Hepatocyte (in vitro differentiated cells): ENCODE data around the gene GALC.

Experiments
- EZH2 ChIP-seq: fragments of 200-600 bp; sonication (generic); IDR thresholded peaks from 2 replicates; pipeline ENCODE4 v1.6.1; 2016; ENCODE audit warnings: antibody characterized with exemption, mild to moderate bottlenecking, borderline replicate concordance
- EZH2phosphoT487 ChIP-seq: fragments of 200-600 bp; sonication (generic); IDR thresholded peaks from one replicate; pipeline ENCODE4 v1.6.1; 2018; ENCODE audit warnings: antibody characterized with exemption, mild to moderate bottlenecking, low read depth, moderate library complexity; ENCODE audit not compliant: unreplicated experiment, severe bottlenecking
- TF ChIP-seq, protein P1 (sequence below): fragments of 200-600 bp; sonication (generic); IDR thresholded peaks from 2 replicates; pipeline ENCODE4 v1.5.1; 2016; ENCODE audit warnings: antibody characterized with exemption, mild to moderate bottlenecking; ENCODE audit not compliant: poor library complexity

DNA sequence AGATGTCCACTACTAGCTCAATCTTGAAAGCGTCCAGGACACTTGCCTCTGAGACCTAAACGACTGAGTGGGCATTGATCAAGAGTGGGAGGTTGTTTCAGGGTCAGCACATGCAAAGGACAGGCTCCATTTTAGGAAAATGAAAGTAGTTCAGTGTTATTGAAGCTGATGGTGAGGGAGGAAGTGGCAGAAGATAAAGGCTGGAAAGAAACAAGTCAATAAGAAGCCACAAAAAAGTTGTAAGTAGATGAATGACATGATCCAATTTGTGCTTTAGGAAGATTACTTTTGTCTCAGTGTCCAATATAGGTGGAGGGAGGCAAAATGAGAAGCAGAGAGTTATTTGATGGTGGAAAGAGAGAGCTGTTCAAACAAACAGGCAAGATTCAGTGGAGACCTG lies 33.9 kb upstream of the GALC start:
- TF ChIP-seq, protein P1, sequence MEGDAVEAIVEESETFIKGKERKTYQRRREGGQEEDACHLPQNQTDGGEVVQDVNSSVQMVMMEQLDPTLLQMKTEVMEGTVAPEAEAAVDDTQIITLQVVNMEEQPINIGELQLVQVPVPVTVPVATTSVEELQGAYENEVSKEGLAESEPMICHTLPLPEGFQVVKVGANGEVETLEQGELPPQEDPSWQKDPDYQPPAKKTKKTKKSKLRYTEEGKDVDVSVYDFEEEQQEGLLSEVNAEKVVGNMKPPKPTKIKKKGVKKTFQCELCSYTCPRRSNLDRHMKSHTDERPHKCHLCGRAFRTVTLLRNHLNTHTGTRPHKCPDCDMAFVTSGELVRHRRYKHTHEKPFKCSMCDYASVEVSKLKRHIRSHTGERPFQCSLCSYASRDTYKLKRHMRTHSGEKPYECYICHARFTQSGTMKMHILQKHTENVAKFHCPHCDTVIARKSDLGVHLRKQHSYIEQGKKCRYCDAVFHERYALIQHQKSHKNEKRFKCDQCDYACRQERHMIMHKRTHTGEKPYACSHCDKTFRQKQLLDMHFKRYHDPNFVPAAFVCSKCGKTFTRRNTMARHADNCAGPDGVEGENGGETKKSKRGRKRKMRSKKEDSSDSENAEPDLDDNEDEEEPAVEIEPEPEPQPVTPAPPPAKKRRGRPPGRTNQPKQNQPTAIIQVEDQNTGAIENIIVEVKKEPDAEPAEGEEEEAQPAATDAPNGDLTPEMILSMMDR: no peak
- no peak for TF ChIP-seq EZH2
- TF ChIP-seq EZH2phosphoT487: no peak
